Liver (tissue), 9 donors: ENCODE results near the gene TRH. TPM values are rescaled to one million over a fixed set of nuclear protein-coding genes. Genes with fewer than 3 reads are reported as not detected.

ENCODE experiments used
- DNase-seq: peaks from one replicate; pipeline ENCODE4 v3.0.0-alpha.2; 2017; ENCODE audit warnings: low spot score
- H3K27ac ChIP-seq, 2 donors: one replicate each; pipeline ENCODE4 v1.7.0; 2013; ENCODE audit warnings: inconsistent platforms in 2 of 2, low read length in 2 of 2, control low read depth in 1 of 2, low read depth in 1 of 2, mild to moderate bottlenecking in 1 of 2
- H3K27me3 ChIP-seq, 4 donors: one replicate each; pipeline versions ENCODE4 v1.6.1 to v1.7.0; 2013; ENCODE audit warnings: low read length in 3 of 4, inconsistent platforms in 1 of 4, mild to moderate bottlenecking in 1 of 4, moderate library complexity in 1 of 4; ENCODE audit not compliant: control insufficient read depth in 4 of 4, insufficient read depth in 4 of 4
- H3K36me3 ChIP-seq, 4 donors: one replicate each; pipeline versions ENCODE4 v1.6.1 to v1.7.0; 2013; ENCODE audit warnings: low read length in 3 of 4, mild to moderate bottlenecking in 3 of 4, low read depth in 1 of 4, moderate library complexity in 1 of 4; ENCODE audit not compliant: control insufficient read depth in 4 of 4, insufficient read depth in 3 of 4
- H3K4me1 ChIP-seq, 4 donors: one replicate each; pipeline versions ENCODE4 v1.6.1 to v1.7.0; 2013; ENCODE audit warnings: low read length in 3 of 4, mild to moderate bottlenecking in 3 of 4, moderate library complexity in 1 of 4; ENCODE audit not compliant: control insufficient read depth in 4 of 4, insufficient read depth in 4 of 4
- H3K4me3 ChIP-seq, 3 donors: one replicate each; pipeline versions ENCODE4 v1.6.1 to v1.7.0; 2013; ENCODE audit warnings: low read length in 3 of 3, control low read depth in 1 of 3, low read depth in 1 of 3, mild to moderate bottlenecking in 1 of 3
- H3K9ac ChIP-seq, 2 donors: one replicate each; pipeline ENCODE4 v1.7.0; 2013; ENCODE audit warnings: low read length in 2 of 2, mild to moderate bottlenecking in 2 of 2, moderate library complexity in 2 of 2, control low read depth in 1 of 2, low read depth in 1 of 2
- H3K9me3 ChIP-seq, 4 donors: one replicate each; pipeline versions ENCODE4 v1.6.1 to v1.7.0; 2013; ENCODE audit warnings: low read length in 3 of 4; ENCODE audit not compliant: control insufficient read depth in 4 of 4
- EGR1 ChIP-seq, 2 donors: IDR thresholded peaks; 2 replicates each; pipeline ENCODE4 v1.6.1; 2016 to 2018; ENCODE audit warnings: antibody characterized with exemption in 2 of 2, low read depth in 2 of 2
- FOXA1 ChIP-seq: IDR thresholded peaks from 2 replicates; pipeline ENCODE4 v1.6.1; 2016; ENCODE audit warnings: antibody characterized with exemption
- HNF4A ChIP-seq, 2 donors: conservative IDR thresholded peaks; 2 replicates each; pipeline ENCODE4 v1.6.1; 2016; ENCODE audit warnings: antibody characterized with exemption in 2 of 2, mild to moderate bottlenecking in 2 of 2
- HNF4G ChIP-seq: IDR thresholded peaks from 2 replicates; pipeline ENCODE4 v1.6.1; 2016; ENCODE audit warnings: antibody characterized with exemption
- RAD21 ChIP-seq, 2 donors: IDR thresholded peaks; 2 replicates each; pipeline ENCODE4 v1.6.1; 2016; ENCODE audit warnings: antibody characterized with exemption in 2 of 2, mild to moderate bottlenecking in 2 of 2
- RXRA ChIP-seq, 2 donors: IDR thresholded peaks; 2 replicates each; pipeline ENCODE4 v1.6.1; 2017 to 2018; ENCODE audit warnings: antibody characterized with exemption in 2 of 2, mild to moderate bottlenecking in 1 of 2
- SP1 ChIP-seq: IDR thresholded peaks from 2 replicates; pipeline ENCODE4 v1.6.1; 2018; ENCODE audit warnings: antibody characterized with exemption, mild to moderate bottlenecking
- TAF1 ChIP-seq: conservative IDR thresholded peaks from 2 replicates; pipeline ENCODE4 v1.6.1; 2016; ENCODE audit warnings: antibody characterized with exemption, mild to moderate bottlenecking
- WGBS: extraction: QIAGEN DNeasy Blood & Tissue Kit; methylation state at CpG from one replicate; pipeline ENCODE4 v1.1.7; 2013; 5-methylcytosine and 5-hydroxymethylcytosine counted together
- polyA plus RNA-seq, 2 donors: library from polyadenylated mRNA; stranded (reverse) in 1 of 2; unstranded in 1 of 2; fragments of 200-250 nt in 1 of 2; fragments of >200 nt in 1 of 2; fragmentation: Nextera tagmentation in 1 of 2; extraction: Ambion mirVana in 1 of 2; gene quantifications; one replicate each; pipeline versions ENCODE4 v1.2.1 to v1.2.3, GENCODE V29; 2013 to 2015
- total RNA-seq, 2 donors: library from RNA; depleted of rRNA; stranded (reverse); fragments of >200 nt; gene quantifications; one replicate each; pipeline ENCODE4 v1.2.3, GENCODE V29; 2014
- TF ChIP-seq, protein P1 (sequence below): fragments of 150-350 bp; IDR thresholded peaks from 2 replicates; pipeline ENCODE4 v1.5.1; 2017; ENCODE audit warnings: improper control_type of control experiment, low read depth, low read length; ENCODE audit not compliant: missing input control
- TF ChIP-seq, protein P2 (sequence below): IDR thresholded peaks from 2 replicates; pipeline ENCODE4 v1.6.1; 2016; ENCODE audit warnings: antibody characterized with exemption
- TF ChIP-seq, protein P3 (sequence below): IDR thresholded peaks from 2 replicates; pipeline ENCODE4 v1.6.1; 2016; ENCODE audit warnings: antibody characterized with exemption, mild to moderate bottlenecking
- donor health status: healthy.
- donor health status: healthy.
- donor health status: healthy.
- donor health status: healthy.
- donor health status: healthy.

Gene TRH
- total and polyA plus RNA-seq, 4 donors, result 0.28 TPM; not detected in 3

DNA sequence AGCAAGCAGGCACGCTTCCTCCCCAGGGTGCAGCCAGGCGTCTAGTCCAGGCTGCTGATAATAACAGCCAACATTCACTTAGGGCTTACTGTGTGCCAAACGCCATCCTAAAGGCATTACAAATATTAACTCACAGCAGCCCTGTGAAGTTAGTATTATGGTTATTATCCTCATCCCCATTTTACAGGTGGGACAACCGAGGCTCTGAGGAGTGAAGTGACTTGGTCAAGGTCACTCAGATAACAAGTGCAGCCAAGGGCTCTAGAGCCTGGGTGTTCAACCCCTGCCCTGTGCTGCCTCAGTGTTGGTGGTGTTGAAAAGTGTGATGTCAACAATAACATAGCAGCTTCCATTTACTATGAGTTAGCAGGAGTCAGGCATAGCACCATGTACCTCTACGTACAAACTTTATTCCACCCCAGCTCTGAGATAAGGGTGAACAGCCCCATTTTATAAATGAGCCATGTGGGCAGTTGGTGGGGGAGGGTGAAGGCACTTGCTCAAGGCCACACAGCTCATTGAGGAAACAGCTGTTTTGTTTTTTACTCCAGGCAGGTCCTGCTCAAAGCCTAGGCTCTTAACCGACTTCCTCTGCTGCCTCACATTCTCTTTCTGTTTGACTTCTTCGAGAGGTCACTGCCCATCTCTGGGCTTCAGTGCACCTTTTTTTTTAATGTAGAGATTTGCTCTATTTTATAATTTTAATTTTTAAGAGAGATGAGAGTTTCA lies 24.0 kb upstream of the TRH start:
- WGBS, result 72% methylated on average over 7 of the region's 7 CpGs
- no peaks in the 10 kb centered on the region for H3K4me1 ChIP-seq
- no peak overlapping the region for H3K9ac ChIP-seq
- H3K27me3 ChIP-seq, result no peaks in the 10 kb centered on the region
- TF ChIP-seq, protein P1, sequence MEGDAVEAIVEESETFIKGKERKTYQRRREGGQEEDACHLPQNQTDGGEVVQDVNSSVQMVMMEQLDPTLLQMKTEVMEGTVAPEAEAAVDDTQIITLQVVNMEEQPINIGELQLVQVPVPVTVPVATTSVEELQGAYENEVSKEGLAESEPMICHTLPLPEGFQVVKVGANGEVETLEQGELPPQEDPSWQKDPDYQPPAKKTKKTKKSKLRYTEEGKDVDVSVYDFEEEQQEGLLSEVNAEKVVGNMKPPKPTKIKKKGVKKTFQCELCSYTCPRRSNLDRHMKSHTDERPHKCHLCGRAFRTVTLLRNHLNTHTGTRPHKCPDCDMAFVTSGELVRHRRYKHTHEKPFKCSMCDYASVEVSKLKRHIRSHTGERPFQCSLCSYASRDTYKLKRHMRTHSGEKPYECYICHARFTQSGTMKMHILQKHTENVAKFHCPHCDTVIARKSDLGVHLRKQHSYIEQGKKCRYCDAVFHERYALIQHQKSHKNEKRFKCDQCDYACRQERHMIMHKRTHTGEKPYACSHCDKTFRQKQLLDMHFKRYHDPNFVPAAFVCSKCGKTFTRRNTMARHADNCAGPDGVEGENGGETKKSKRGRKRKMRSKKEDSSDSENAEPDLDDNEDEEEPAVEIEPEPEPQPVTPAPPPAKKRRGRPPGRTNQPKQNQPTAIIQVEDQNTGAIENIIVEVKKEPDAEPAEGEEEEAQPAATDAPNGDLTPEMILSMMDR, result no peak
- TF ChIP-seq TAF1 (no peak), FOXA1 (no peak), RXRA (IDR thresholded peaks at IDR 0.05) (no peak), EGR1 (IDR thresholded peaks at IDR 0.05; ENCODE audit: low read depth in 2 of 2) (no peak), HNF4G (no peak), HNF4A (conservative IDR thresholded peaks at IDR 0.05) (no peak)
- TF ChIP-seq, protein P2, sequence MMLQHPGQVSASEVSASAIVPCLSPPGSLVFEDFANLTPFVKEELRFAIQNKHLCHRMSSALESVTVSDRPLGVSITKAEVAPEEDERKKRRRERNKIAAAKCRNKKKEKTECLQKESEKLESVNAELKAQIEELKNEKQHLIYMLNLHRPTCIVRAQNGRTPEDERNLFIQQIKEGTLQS, result no peak
- no peak overlapping the region for H3K27ac ChIP-seq
- H3K4me3 ChIP-seq, result no peak overlapping the region
- DNase-seq, result no peak
- H3K9me3 ChIP-seq, result peaks cover 0 to 7% (median 4%) of the 10 kb centered on the region in 4 donors
- H3K36me3 ChIP-seq, result no peaks in the 10 kb centered on the region

DNA sequence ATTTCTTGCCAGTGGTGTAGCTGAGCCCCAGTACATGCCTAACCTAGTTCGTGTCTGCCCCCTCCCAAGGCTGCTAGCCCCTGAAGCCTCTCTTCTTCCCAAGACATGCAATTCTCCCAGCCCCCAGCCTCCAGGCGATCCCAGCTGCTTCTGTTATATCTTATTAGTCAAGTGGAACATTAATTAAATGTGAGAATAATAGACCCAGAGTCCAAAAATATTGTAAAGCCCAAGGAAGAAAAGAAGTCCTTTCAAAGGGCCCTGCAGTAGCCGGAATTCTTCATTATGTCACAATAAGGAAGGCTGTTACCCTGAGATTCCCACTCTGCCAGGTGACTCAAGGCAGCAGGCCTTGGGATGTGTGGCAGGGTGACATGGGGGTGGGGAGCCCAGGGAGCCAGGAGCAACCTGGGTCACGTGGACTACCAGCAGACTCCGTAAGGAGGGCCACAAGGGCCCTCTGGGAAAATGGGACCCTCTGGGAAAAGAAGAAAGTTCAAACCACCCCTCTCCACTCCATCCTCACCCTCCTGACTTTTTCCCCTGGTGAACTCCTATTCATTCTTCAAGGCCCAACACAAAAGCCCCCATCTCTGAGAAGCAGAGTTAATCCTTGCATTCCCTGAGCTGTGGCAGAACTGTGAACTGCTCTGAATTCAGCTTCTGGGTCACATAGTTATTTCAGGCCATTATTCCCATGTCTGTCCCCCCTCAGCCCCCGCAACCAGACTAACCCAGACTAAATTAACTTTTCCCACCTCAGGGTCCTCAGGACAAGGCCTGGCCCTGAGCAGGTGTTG lies 21.8 kb upstream of the TRH start:
- H3K9ac ChIP-seq, result no peak overlapping the region
- no peaks in the 10 kb centered on the region for H3K4me1 ChIP-seq
- TF ChIP-seq RAD21 (IDR thresholded peaks at IDR 0.05) (no peak), SP1 (no peak), EGR1 (IDR thresholded peaks at IDR 0.05; ENCODE audit: low read depth in 2 of 2) (no peak)
- TF ChIP-seq, protein P3, sequence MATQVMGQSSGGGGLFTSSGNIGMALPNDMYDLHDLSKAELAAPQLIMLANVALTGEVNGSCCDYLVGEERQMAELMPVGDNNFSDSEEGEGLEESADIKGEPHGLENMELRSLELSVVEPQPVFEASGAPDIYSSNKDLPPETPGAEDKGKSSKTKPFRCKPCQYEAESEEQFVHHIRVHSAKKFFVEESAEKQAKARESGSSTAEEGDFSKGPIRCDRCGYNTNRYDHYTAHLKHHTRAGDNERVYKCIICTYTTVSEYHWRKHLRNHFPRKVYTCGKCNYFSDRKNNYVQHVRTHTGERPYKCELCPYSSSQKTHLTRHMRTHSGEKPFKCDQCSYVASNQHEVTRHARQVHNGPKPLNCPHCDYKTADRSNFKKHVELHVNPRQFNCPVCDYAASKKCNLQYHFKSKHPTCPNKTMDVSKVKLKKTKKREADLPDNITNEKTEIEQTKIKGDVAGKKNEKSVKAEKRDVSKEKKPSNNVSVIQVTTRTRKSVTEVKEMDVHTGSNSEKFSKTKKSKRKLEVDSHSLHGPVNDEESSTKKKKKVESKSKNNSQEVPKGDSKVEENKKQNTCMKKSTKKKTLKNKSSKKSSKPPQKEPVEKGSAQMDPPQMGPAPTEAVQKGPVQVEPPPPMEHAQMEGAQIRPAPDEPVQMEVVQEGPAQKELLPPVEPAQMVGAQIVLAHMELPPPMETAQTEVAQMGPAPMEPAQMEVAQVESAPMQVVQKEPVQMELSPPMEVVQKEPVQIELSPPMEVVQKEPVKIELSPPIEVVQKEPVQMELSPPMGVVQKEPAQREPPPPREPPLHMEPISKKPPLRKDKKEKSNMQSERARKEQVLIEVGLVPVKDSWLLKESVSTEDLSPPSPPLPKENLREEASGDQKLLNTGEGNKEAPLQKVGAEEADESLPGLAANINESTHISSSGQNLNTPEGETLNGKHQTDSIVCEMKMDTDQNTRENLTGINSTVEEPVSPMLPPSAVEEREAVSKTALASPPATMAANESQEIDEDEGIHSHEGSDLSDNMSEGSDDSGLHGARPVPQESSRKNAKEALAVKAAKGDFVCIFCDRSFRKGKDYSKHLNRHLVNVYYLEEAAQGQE, result no peak
- DNase-seq, result no peak
- H3K27ac ChIP-seq, result no peak overlapping the region
- no peak overlapping the region for H3K4me3 ChIP-seq
- no peaks in the 10 kb centered on the region for H3K27me3 ChIP-seq
- no peaks in the 10 kb centered on the region for H3K9me3 ChIP-seq
- no peaks in the 10 kb centered on the region for H3K36me3 ChIP-seq
- WGBS, result 89% methylated on average over 6 of the region's 6 CpGs
